Stimulated activated CD8-positive, alpha-beta memory T cell treated with anti-CD3 and anti-CD28 coated beads, Interleukin-2, amount 100 ng/mL, for 1 hour (primary cell): Measurements from ENCODE around the gene ZKSCAN5.
"Not testable (repeated sequence)": the region's sequence is repeated elsewhere in the genome, so short reads cannot be mapped to it uniquely, and the experiment has no call there.

Experiments used
- DNase-seq, 2 donors: peaks; one replicate each; pipeline ENCODE4 v3.0.0-alpha.2; 2020; ENCODE audit warnings: low read depth in 2 of 2

ZKSCAN5 gene

GRCh38 chr7:99551767-99552463, 47.5 kb downstream of the ZKSCAN5 start, which contains the start of gene FAM200A:
FAM200A (minus strand) TSS chr7:99552114; CDS start chr7:99548407, 3,707 bp downstream.
- peak; percentile 71 to 75 for DNase-seq

- no peak for DNase-seq
Observed at GRCh38 chr7:99553039-99553438, 48.6 kb downstream of the ZKSCAN5 start.

- no peak for DNase-seq
Observed at GRCh38 chr7:99554939-99555338, 50.5 kb downstream of the ZKSCAN5 start.

DNA sequence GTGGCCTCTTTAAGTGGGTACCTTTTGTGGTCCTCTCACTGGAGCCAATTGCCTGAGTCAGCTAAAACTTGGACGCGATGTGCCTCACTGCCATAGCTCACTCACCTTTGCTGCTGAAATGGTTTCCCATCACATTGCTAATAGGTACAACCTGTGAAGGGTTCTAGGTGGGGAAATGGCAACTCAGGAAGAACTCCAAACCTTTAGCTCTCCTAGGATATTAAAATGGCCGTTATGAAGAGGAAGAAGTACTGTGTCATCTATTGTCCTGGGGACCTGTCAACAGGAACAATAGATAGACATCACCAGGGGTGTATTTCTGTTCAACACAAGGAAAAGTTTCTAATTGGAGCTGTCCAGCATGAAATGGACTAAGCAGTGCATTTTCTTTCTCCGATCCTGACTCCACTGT, 52.7 kb downstream of the ZKSCAN5 start:
- no peak for DNase-seq

DNA sequence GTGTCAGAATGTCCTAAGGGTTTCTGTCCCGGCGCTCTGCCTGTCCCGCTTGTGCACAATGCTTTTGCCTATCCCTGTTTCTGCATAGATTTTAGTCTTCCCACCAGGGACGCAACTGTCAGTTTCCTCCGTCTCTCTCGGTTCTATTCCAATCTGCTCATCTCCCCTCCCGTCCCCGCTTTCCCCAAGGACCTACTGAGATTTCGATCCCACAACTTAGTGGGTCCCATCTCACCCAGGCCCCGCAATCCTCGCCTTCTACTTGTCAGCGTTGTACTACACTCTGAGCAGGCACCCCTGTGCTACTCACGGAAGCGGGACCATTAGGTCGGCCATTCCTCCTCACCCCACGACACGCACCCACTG, 53.5 kb downstream of the ZKSCAN5 start:
- no peak for DNase-seq

GRCh38 chr7:99558306-99559174, 54.1 kb downstream of the ZKSCAN5 start, which contains the start of gene ZNF655:
ZNF655 (plus strand) TSS chr7:99558642; CDS start chr7:99560560, 1,918 bp downstream.
- peak; percentile 83 to 89 for DNase-seq

DNA sequence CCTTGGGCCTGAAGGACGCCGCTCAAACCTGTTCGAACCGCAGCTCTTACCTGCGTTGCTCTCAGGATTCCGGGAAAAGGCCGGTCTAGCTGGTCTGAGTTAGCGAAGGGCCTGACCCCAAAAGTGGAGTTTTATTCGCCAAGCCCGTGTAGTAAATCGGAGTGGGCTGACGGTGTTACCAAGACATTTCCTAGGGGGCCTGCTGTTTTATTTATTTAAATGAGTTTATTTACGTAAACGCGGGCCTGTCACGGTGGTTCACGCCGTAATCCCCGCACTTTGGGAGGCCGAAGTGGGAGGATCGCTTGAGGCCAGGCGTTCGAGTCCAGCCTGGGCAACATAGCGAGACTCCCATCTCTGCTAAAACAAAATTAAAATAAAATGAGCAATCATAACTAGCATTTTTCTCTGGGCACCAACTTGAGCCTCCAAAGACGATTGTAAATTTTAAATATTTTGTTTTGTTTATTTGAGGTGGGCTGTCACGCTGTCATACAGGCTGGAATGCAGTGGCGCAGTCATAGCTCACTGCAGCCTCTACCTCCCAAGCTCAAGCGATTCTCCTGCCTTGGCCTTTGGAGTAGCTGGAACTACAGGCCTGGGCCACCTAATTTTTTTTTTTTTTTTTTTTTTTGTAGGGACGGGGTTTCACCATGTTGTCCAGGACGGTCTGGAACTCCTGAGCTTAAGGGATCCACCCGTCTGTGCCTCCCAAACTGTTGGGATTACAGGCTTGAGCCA, 54.9 kb downstream of the ZKSCAN5 start:
- no peak for DNase-seq

DNA sequence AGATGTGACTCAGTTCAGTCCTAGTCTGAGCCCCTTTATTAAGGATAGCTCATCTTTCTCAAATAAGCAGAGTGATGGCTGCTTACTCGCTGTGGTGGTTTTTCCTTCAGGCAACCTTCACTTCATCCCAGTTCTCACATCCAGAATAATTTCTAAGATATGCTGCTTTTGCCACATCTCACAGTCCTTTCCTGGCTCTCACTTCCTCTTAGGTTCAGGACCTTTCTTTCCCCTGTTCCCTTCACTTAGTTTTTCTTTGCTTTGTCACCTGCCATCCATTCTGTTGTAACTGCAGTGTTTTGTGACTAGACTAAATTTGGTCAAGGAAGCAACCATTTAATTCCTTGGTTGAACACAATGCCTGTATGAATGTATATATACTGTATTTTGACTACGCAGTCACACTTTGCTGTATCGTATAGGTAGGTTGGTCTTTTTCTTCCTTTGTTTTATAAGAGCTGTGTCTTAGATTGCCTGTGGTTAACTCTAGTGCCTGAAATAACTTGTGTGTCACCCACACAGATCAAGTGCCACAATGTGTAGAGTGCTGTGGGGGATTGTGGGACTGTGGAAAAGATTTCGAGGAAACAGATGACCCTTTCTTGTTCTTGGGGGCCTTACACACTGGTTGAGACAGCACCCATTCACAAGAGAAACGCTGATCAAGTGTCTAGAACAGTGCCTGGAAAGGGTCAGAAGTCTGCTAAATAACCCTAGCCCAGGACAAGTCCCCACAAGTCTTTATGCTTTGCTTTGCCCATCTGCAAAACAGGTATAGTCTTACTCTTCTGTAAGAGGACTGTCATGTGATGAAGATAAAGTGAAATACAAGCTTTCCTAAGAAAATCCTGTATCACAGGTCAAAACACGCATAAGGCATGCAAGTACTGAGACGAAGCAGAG, 56.6 kb downstream of the ZKSCAN5 start:
- DNase-seq: no peak

- DNase-seq: no peak
Observed at GRCh38 chr7:99561737-99562051, 57.2 kb downstream of the ZKSCAN5 start.

- DNase-seq: no peak
Observed at GRCh38 chr7:99562114-99562784, 57.8 kb downstream of the ZKSCAN5 start.

DNA sequence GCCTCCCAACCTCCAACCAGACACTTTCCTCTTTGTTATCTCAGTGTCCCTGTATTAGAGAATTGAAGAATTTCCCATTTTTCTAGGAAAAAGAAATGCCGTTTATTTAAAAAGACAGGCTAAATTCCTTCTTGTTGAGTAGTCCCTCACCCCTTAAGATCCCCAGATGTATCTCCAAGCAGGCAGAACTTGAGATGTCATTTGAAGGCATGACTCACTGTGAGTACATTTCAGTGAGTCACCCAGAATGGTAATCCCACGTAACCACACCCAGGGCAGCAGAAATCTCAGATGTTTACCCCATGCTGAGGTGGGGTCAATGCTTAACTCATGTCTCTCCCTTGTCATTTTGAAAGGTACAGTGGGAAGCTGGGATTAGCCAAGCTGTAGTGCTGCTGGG, 58.4 kb downstream of the ZKSCAN5 start:
- DNase-seq: no peak

GRCh38 chr7:99563650-99564049, 59.2 kb downstream of the ZKSCAN5 start:
- DNase-seq: no peak

DNA sequence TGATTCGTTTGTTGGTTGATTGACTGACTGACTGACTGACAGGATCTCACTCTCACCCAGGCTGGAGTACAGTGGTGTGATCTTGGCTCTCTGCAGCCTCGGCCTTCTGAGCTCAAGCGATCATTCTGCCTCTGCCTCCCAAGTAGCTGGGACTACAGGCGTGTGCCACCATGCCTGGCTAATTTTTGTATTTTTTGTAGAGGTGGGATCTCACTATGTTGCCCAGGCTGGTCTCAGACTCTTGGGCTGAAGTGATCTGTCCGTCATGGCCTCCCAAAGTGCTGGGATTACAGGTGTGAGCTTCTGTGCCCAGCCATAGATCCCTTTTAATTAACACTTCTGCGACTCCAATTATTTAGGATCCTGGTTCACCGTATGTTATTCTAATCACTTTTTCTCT, 64.3 kb downstream of the ZKSCAN5 start:
- DNase-seq: not testable (repeated sequence)

GRCh38 chr7:99571768-99572167, 67.3 kb downstream of the ZKSCAN5 start:
- DNase-seq: no peak

DNA sequence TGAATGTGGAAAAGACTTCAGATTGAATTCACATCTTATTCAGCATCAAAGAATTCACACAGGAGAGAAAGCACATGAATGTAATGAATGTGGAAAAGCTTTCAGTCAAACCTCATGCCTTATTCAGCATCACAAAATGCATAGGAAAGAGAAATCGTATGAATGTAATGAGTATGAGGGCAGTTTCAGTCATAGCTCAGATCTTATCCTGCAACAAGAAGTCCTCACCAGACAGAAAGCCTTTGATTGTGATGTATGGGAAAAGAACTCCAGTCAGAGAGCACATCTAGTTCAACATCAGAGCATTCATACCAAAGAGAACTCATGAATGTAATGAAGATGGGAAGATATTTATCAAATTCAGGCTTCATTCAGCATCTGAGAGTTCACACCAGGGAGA, 68.8 kb downstream of the ZKSCAN5 start:
- DNase-seq: no peak

- DNase-seq: no peak
Observed at GRCh38 chr7:99576251-99576650, 71.8 kb downstream of the ZKSCAN5 start.

- no peak for DNase-seq
Observed at GRCh38 chr7:99579281-99579955, 75.0 kb downstream of the ZKSCAN5 start.

DNA sequence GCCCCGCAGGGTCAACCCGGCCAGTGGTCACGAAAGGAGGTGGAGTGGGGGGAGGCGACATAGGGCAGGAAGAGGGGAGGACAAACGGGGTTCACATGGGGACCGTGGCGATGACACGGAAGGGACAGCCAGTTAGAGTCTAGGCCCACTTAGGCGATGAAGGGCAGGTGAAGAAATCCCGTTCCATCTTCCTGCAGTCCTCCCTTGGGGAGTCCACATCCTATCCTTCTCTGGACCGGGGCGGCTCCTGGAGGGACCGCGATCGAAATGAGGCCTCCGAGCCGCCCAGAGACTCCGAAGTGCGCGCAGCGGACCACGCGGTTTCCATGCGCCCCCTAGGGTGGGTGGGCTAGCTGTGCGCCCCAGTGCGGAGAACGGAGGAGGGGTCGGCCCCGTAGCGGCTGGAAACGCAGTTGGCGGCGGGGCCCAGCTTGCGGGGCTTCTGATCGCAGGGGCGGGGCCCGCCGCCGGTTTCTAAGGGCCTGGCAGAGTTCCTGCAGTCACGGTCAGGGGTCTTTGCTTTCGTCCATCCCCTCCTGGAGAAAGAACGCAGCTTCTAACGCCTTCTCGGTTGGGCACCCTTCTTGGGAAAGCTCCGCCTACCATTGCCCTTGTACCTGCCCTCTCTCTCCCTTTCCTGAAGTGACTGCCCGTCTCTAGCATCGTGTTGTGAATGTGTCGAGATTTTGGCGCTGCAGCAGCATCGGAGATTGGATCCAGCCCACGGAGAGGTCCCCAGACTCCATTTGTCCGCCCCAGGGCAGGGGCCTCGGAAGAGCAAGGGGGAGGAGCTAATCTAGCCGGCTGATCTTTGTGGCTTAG, 75.7 kb downstream of the ZKSCAN5 start:
- DNase-seq: peak; percentile 16 to 45

DNA sequence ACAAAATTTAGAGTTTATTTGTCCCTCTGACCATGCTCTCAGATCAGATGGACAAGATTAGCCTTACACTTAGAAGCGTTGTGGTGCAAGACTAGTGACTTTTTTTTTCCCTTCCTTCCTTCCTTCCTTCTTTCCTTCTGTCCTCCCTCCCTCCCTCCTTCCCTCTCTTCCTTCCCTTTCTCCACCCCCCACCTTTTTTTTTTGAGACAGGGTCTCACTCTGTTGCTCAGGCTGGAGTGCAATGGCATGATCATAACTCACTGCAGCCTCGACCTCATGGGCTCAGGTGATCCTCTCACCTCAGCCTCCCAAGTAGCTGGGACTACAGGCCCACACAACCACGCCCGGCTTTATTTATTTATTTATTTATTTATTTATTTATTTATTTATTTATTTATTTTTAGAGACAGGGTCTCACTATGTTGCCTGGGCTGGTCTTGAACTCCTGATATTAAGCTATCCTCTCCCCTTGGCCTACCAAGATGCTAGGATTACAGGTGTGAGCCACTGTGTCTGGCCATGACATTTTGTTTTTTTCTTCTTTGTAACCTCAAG, 76.4 kb downstream of the ZKSCAN5 start:
- not testable (repeated sequence) for DNase-seq
